Measurements from ENCODE around the gene C7orf57.

- no peak for TF ChIP-seq FOXA1 (IDR thresholded peaks at IDR 0.05)
- TF ChIP-seq SP1 (IDR thresholded peaks at IDR 0.05), result no peak
- TF ChIP-seq NFRKB (IDR thresholded peaks at IDR 0.05), result no peak
- TF ChIP-seq ELF4 (IDR thresholded peaks at IDR 0.05), result no peak
- TF ChIP-seq CTBP1 (IDR thresholded peaks at IDR 0.05; ENCODE audit: borderline replicate concordance), result no peak
- TF ChIP-seq ZNF384 (IDR thresholded peaks at IDR 0.05), result no peak
- TF ChIP-seq SUZ12 (IDR thresholded peaks at IDR 0.05), result no peak
- no peak for TF ChIP-seq TARDBP (IDR thresholded peaks at IDR 0.05)
- TF ChIP-seq FOXM1 (IDR thresholded peaks at IDR 0.05; ENCODE audit: borderline replicate concordance), result no peak
- no peak for TF ChIP-seq L3MBTL2 (conservative IDR thresholded peaks at IDR 0.05)
- TF ChIP-seq FOXK2 (IDR thresholded peaks at IDR 0.05), result no peak
- no peak for TF ChIP-seq ARNT (IDR thresholded peaks at IDR 0.05)
- no peak for TF ChIP-seq BHLHE40 (IDR thresholded peaks at IDR 0.05; ENCODE audit: borderline replicate concordance)
These were observed 9.9 kb downstream of the C7orf57 start for GRCh38 chr7:48045195-48045765.

All from HEK293T (cell line).